H9 (cell line): ENCODE results near the gene SLC16A10. TPM values are rescaled to one million over a fixed set of nuclear protein-coding genes. Genes with fewer than 3 reads are reported as not detected.

Source experiments
- DNase-seq: peaks from one replicate; pipeline ENCODE4 v3.0.0-alpha.2; 2017
- H2AFZ ChIP-seq: one replicate; pipeline ENCODE4 v1.6.1; 2013; ENCODE audit warnings: mild to moderate bottlenecking, low read length, control low read depth, moderate library complexity
- H2AK5ac ChIP-seq: 2 replicates; pipeline ENCODE4 v1.6.1; 2013; ENCODE audit warnings: low read length, control low read depth, mixed read lengths; ENCODE audit not compliant: insufficient read length
- H2BK120ac ChIP-seq: one replicate; pipeline ENCODE4 v1.6.1; 2013; ENCODE audit warnings: low read depth, mild to moderate bottlenecking, low read length, control low read depth, inconsistent platforms; ENCODE audit not compliant: poor library complexity, severe bottlenecking
- H2BK12ac ChIP-seq: 2 replicates; pipeline ENCODE4 v1.6.1; 2013; ENCODE audit warnings: low read length, control low read depth, mixed read lengths, low read depth; ENCODE audit not compliant: insufficient read length
- H2BK15ac ChIP-seq: 2 replicates; pipeline ENCODE4 v1.6.1; 2013; ENCODE audit warnings: low read depth, low read length, control low read depth
- H2BK20ac ChIP-seq: one replicate; pipeline ENCODE4 v1.6.1; 2013; ENCODE audit warnings: low read depth, mild to moderate bottlenecking, low read length, control low read depth, inconsistent platforms; ENCODE audit not compliant: poor library complexity, severe bottlenecking
- H2BK5ac ChIP-seq: 2 replicates; pipeline ENCODE4 v1.6.1; 2013; ENCODE audit warnings: low read length, control low read depth, mixed read lengths; ENCODE audit not compliant: insufficient read length
- H3K14ac ChIP-seq: 2 replicates; pipeline ENCODE4 v1.6.1; 2013; ENCODE audit warnings: low read length, control low read depth; ENCODE audit not compliant: insufficient read depth
- H3K18ac ChIP-seq: 2 replicates; pipeline ENCODE4 v1.6.1; 2013; ENCODE audit warnings: low read depth, mild to moderate bottlenecking, mixed read lengths, low read length, control low read depth; ENCODE audit not compliant: insufficient read length
- H3K23ac ChIP-seq: 2 replicates; pipeline ENCODE4 v1.6.1; 2013; ENCODE audit warnings: low read length, control low read depth, mixed read lengths, low read depth; ENCODE audit not compliant: insufficient read length
- H3K23me2 ChIP-seq: 2 replicates; pipeline ENCODE4 v1.6.1; 2013; ENCODE audit warnings: low read depth, mild to moderate bottlenecking, mixed read lengths, low read length, control low read depth; ENCODE audit not compliant: insufficient read length, poor library complexity, severe bottlenecking
- H3K27ac ChIP-seq: 2 replicates; pipeline ENCODE4 v1.5.1; 2013; ENCODE audit warnings: low read length, control low read depth, mixed read lengths, low read depth; ENCODE audit not compliant: insufficient read length
- H3K27me3 ChIP-seq: 2 replicates; pipeline ENCODE4 v1.6.1; 2013; ENCODE audit warnings: low read length, control low read depth, inconsistent platforms; ENCODE audit not compliant: insufficient read depth
- H3K4ac ChIP-seq: 2 replicates; pipeline ENCODE4 v1.6.1; 2013; ENCODE audit warnings: low read depth, mild to moderate bottlenecking, control low read depth, inconsistent platforms, low read length, moderate library complexity
- H3K4me1 ChIP-seq: 2 replicates; pipeline ENCODE4 v1.6.1; 2013; ENCODE audit warnings: low read length, control low read depth, inconsistent platforms; ENCODE audit not compliant: insufficient read depth
- H3K4me2 ChIP-seq: 2 replicates; pipeline ENCODE4 v1.6.1; 2013; ENCODE audit warnings: low read length, control low read depth, mixed read lengths; ENCODE audit not compliant: insufficient read length, insufficient read depth
- H3K56ac ChIP-seq: 2 replicates; pipeline ENCODE4 v1.6.1; 2013; ENCODE audit warnings: low read depth, mild to moderate bottlenecking, mixed read lengths, low read length, control low read depth; ENCODE audit not compliant: insufficient read length
- H3K79me1 ChIP-seq: 2 replicates; pipeline ENCODE4 v1.6.1; 2013; ENCODE audit warnings: low read depth, mild to moderate bottlenecking, moderate library complexity, low read length, control low read depth, inconsistent platforms; ENCODE audit not compliant: insufficient read depth, poor library complexity, severe bottlenecking
- H3K79me2 ChIP-seq: 2 replicates; pipeline ENCODE4 v1.6.1; 2013; ENCODE audit warnings: low read length, control low read depth, inconsistent platforms; ENCODE audit not compliant: insufficient read depth
- H3K9ac ChIP-seq: 2 replicates; pipeline ENCODE4 v1.6.1; 2013; ENCODE audit warnings: low read length, control low read depth, mixed read lengths; ENCODE audit not compliant: insufficient read length; ENCODE audit errors: extremely low read depth
- H3K9me3 ChIP-seq: one replicate; pipeline ENCODE4 v1.6.1; 2013; ENCODE audit warnings: low read depth, low read length, inconsistent platforms; ENCODE audit not compliant: control insufficient read depth
- H3T11ph ChIP-seq: one replicate; pipeline ENCODE4 v1.6.1; 2013; ENCODE audit warnings: mild to moderate bottlenecking, low read length, control low read depth, inconsistent platforms
- H4K20me1 ChIP-seq: one replicate; pipeline ENCODE4 v1.6.1; 2013; ENCODE audit not compliant: control insufficient read depth, insufficient read length, insufficient read depth
- H4K5ac ChIP-seq: 2 replicates; pipeline ENCODE4 v1.6.1; 2013; ENCODE audit warnings: low read depth, mild to moderate bottlenecking, mixed read lengths, low read length, control low read depth; ENCODE audit not compliant: insufficient read length
- H4K8ac ChIP-seq: replicated peaks from 2 replicates; pipeline ENCODE4 v1.6.1; 2013; ENCODE audit warnings: low read length, control low read depth, mixed read lengths, low read depth; ENCODE audit not compliant: insufficient read length
- H4K91ac ChIP-seq: 2 replicates; pipeline ENCODE4 v1.6.1; 2013; ENCODE audit warnings: low read depth, mild to moderate bottlenecking, moderate library complexity, mixed read lengths, low read length, control low read depth; ENCODE audit not compliant: insufficient read length
- H3K27ac Mint-ChIP-seq, 3 experiments: 2 replicates in 2 of 3; 3 replicates in 1 of 3; pipeline ENCODE4 v1.8.0; 2020 to 2021; ENCODE audit warnings: mixed read lengths in 3 of 3, mild to moderate bottlenecking in 1 of 3, moderate library complexity in 1 of 3
- H3K27me3 Mint-ChIP-seq: 2 replicates; pipeline ENCODE4 v1.8.0; 2021; ENCODE audit warnings: low read depth, mild to moderate bottlenecking, moderate library complexity, mixed read lengths
- H3K36me3 Mint-ChIP-seq, 3 experiments: 2 replicates in 2 of 3; 3 replicates in 1 of 3; pipeline ENCODE4 v1.8.0; 2020 to 2021; ENCODE audit warnings: low read depth in 3 of 3, mixed read lengths in 3 of 3; ENCODE audit not compliant: insufficient read depth in 1 of 3
- H3K4me1 Mint-ChIP-seq, 2 experiments: 2 replicates each; pipeline ENCODE4 v1.8.0; 2020; ENCODE audit warnings: mixed read lengths in 2 of 2
- H3K4me3 Mint-ChIP-seq, 2 experiments: 2 replicates in 1 of 2; 3 replicates in 1 of 2; pipeline ENCODE4 v1.8.0; 2020 to 2021; ENCODE audit warnings: mild to moderate bottlenecking in 2 of 2, mixed read lengths in 2 of 2, moderate library complexity in 1 of 2
- H3K9me3 Mint-ChIP-seq, 2 experiments: 2 replicates in 1 of 2; 3 replicates in 1 of 2; pipeline ENCODE4 v1.8.0; 2020; ENCODE audit warnings: mild to moderate bottlenecking in 2 of 2, mixed read lengths in 2 of 2, moderate library complexity in 1 of 2
- CTCF ChIP-seq: fragments of 200-600 bp; sonication (generic); conservative IDR thresholded peaks from 3 replicates; pipeline ENCODE4 v1.8.0; 2021; ENCODE audit warnings: antibody characterized with exemption, mild to moderate bottlenecking
- whole genome bisulfite sequencing: extraction: QIAGEN DNeasy Blood & Tissue Kit; methylation state at CpG from one replicate; pipeline ENCODE4 v1.1.7; 2013; ENCODE audit warnings: missing lambda C conversion rate, low lambda C conversion rate, mixed read lengths; ENCODE audit not compliant: insufficient read length; ENCODE audit errors: extremely low coverage; 5-methylcytosine and 5-hydroxymethylcytosine counted together
- total RNA-seq: library from RNA; stranded (reverse); gene quantifications from 2 replicates; pipeline ENCODE4 v1.2.1, GENCODE V29; 2021

Gene SLC16A10
- total RNA-seq, 1 experiment from 2014 or later = 11.4 TPM

GRCh38 chr6:111183702-111184517 lies 96.6 kb downstream of the SLC16A10 start:
- Histone ChIP-seq H2AK5ac (no peak overlapping the region), H4K20me1 (no peaks in the 10 kb centered on the region), H3K14ac (no peak overlapping the region), H3K23me2 (no peaks in the 10 kb centered on the region), H3K56ac (no peak overlapping the region), H3K4ac (no peak overlapping the region), H4K5ac (no peak overlapping the region), H2BK20ac (no peak overlapping the region), H3K23ac (no peak overlapping the region), H2BK5ac (no peak overlapping the region), H3K79me1 (no peaks in the 10 kb centered on the region), H3K27ac (no peak overlapping the region), H2BK120ac (no peak overlapping the region), H3K4me2 (no peak overlapping the region), H3K18ac (no peak overlapping the region), H3K9me3 (no peaks in the 10 kb centered on the region), H2BK12ac (no peak overlapping the region), H3K79me2 (no peaks in the 10 kb centered on the region), H3K27me3 (no peaks in the 10 kb centered on the region), H2AFZ (no peak overlapping the region), H3T11ph (no peak overlapping the region), H3K4me1 (no peaks in the 10 kb centered on the region), H2BK15ac (no peak overlapping the region), H4K8ac (no peak overlapping the region), H3K9ac (no peak overlapping the region), H4K91ac (no peak overlapping the region)
- DNase-seq = no peak
- Mint-ChIP-seq H3K9me3 (no peaks in the 10 kb centered on the region), H3K4me3 (no peak overlapping the region), H3K4me1 (no peaks in the 10 kb centered on the region), H3K36me3 (no peaks in the 10 kb centered on the region; a peak in 1 of 7 replicates), H3K27ac (no peak overlapping the region), H3K27me3 (no peaks in the 10 kb centered on the region)
- no peak for TF ChIP-seq CTCF
- no CpG with 5 or more reads among the region's 5 CpGs for WGBS
